Measurements from ENCODE around the gene LRRC7. TPM values are rescaled to one million over a fixed set of nuclear protein-coding genes. Genes with fewer than 3 reads are reported as not detected.

Gene LRRC7
- total and polyA plus RNA-seq, 12 donors, result under 0.01 to 3.4 (median 0.32) TPM; not detected in 3

DNA sequence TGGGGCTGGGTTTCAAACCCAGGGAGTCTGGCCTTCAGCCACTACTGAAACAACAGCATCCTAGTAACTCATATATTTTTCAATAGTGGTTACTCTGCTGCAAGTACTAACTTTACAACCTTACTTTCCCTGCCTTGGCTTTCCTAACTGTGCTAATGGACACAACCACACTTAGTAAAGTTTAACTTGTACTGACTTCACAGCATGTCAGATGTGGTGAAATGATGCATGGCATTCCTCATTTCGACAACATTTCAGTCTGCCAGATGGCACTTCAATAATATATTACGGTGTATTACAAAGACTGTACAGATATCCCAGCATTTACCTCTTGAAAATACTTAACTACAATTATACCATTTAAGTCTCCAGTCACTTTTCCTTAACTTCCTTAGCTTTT lies 27.8 kb downstream of the LRRC7 start:
- H3K36me3 ChIP-seq (replicated peaks in 1 of 2), result no peaks in the 10 kb centered on the region
- WGBS, 4 donors, result 63 to 84% (median 68%) methylated on average over 2 of the region's 2 CpGs
- DNase-seq, result no peak

GRCh38 chr1:69611316-69611715 lies 43.6 kb downstream of the LRRC7 start:
- DNase-seq, result no peak
- H3K4me3 ChIP-seq, result no peak overlapping the region
- no peaks in the 10 kb centered on the region for H3K4me1 ChIP-seq (replicated peaks in 1 of 2)
- H3K27me3 ChIP-seq, result no peaks in the 10 kb centered on the region
- H3K9me3 ChIP-seq (replicated peaks in 1 of 3), result no peaks in the 10 kb centered on the region
- H3K27ac ChIP-seq, result no peak overlapping the region
- TF ChIP-seq POLR2A (IDR thresholded peaks at IDR 0.05) (no peak), CTCF (IDR thresholded peaks at IDR 0.05) (no peak)
- WGBS, 4 donors, result 49 to 56% (median 51%) methylated on average over 3 of the region's 3 CpGs
- no peaks in the 10 kb centered on the region for H3K36me3 ChIP-seq (replicated peaks in 1 of 2)
- intact Hi-C loops (cut with DNase I), result no loop called here

More for the DNA sequence above, 27.8 kb downstream of the LRRC7 start:
- TF ChIP-seq POLR2A (IDR thresholded peaks at IDR 0.05), result no peak
- TF ChIP-seq CTCF (IDR thresholded peaks at IDR 0.05), result no peak
- Histone ChIP-seq H3K9me3 (replicated peaks in 1 of 3) (no peaks in the 10 kb centered on the region), H3K27me3 (no peaks in the 10 kb centered on the region), H3K27ac (no peak overlapping the region), H3K4me3 (no peak overlapping the region), H3K4me1 (replicated peaks in 1 of 2) (no peaks in the 10 kb centered on the region)
- intact Hi-C loops (cut with DNase I), result no loop called here

- TF ChIP-seq POLR2A (IDR thresholded peaks at IDR 0.05), result no peak
- TF ChIP-seq CTCF (IDR thresholded peaks at IDR 0.05), result no peak
- Histone ChIP-seq H3K36me3 (replicated peaks in 1 of 2) (no peaks in the 10 kb centered on the region), H3K27ac (no peak overlapping the region), H3K9me3 (replicated peaks in 1 of 3) (no peaks in the 10 kb centered on the region), H3K4me1 (replicated peaks in 1 of 2) (no peaks in the 10 kb centered on the region), H3K27me3 (no peaks in the 10 kb centered on the region), H3K4me3 (no peak overlapping the region)
- WGBS, 4 donors, result 86 to 90% (median 87%) methylated on average over 3 of the region's 3 CpGs
- intact Hi-C loops (cut with DNase I), result no loop called here
- DNase-seq, result no peak
Measured at GRCh38 chr1:69613414-69613813, 45.7 kb downstream of the LRRC7 start.

DNA sequence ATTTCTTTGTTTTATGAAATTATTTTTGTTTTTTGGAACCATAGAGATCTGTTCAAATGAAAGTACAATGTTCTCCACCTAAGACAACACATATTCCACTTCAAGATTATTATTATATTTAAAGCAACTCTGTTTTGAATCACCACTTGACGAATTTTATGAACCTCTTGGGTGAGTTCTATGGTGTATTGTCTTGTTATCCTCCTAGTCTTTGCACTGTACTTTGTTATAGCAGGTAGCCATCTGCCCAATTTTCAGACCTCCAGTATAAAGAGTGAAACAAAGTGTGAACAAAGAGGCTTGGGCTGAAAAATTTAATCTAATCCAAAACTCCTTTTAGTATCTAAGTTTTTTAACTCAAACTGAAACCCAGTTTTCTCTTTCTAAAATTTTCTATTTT lies 71.0 kb downstream of the LRRC7 start:
- no peaks in the 10 kb centered on the region for H3K9me3 ChIP-seq (replicated peaks in 1 of 3)
- H3K27me3 ChIP-seq, result no peaks in the 10 kb centered on the region
- intact Hi-C loops (cut with DNase I), result no loop called here
- H3K4me3 ChIP-seq, result no peak overlapping the region
- 39 to 49% (median 43%) methylated on average over 1 of the region's 1 CpG for WGBS, 4 donors
- H3K36me3 ChIP-seq (replicated peaks in 1 of 2), result no peaks in the 10 kb centered on the region
- H3K27ac ChIP-seq, result no peak overlapping the region
- H3K4me1 ChIP-seq (replicated peaks in 1 of 2), result no peaks in the 10 kb centered on the region
- no peak for DNase-seq
- TF ChIP-seq POLR2A (IDR thresholded peaks at IDR 0.05) (no peak), CTCF (IDR thresholded peaks at IDR 0.05) (no peak)
